Activated CD8-positive, alpha-beta T cell treated with anti-CD3 and anti-CD28 coated beads, Interleukin-2, amount 10 ng/mL, durations not matched to agents 7 days and 5 days (primary cell): ENCODE data around the gene PSMC2. TPM values are rescaled to one million over a fixed set of nuclear protein-coding genes. Genes with fewer than 3 reads are reported as not detected.
"Not testable (repeated sequence)": the region's sequence is repeated elsewhere in the genome, so short reads cannot be mapped to it uniquely, and the experiment has no call there.

Experiments used
- ATAC-seq: fragments of 150-1000 bp; cut with Tn5 transposase; one replicate; pipeline ENCODE4 v1.10.0; 2021; ENCODE audit warnings: moderate library complexity
- CTCF ChIA-PET: fragments of 350-600 bp; sonication (Branson Sonifier 250); formaldehyde crosslinking; loops from one replicate; lab custom pipeline; 2021; ENCODE audit warnings: antibody characterized with exemption; lab: Charles Lee
- POLR2A ChIA-PET: fragments of 350-600 bp; sonication (Branson Sonifier 250); formaldehyde crosslinking; loops from one replicate; lab custom pipeline; 2021; ENCODE audit warnings: antibody characterized with exemption; lab: Charles Lee
- DNase-seq: peaks from one replicate; pipeline ENCODE4 v3.0.0-alpha.2; 2020
- H3K27ac Mint-ChIP-seq: one replicate; pipeline ENCODE4 v1.8.0; 2021; ENCODE audit warnings: mild to moderate bottlenecking, mixed read lengths
- H3K27me3 Mint-ChIP-seq: one replicate; pipeline ENCODE4 v1.8.0; 2021; ENCODE audit warnings: low read depth, mixed read lengths
- H3K36me3 Mint-ChIP-seq: one replicate; pipeline ENCODE4 v1.8.0; 2021; ENCODE audit warnings: low read depth, mixed read lengths
- H3K4me1 Mint-ChIP-seq: one replicate; pipeline ENCODE4 v1.8.0; 2021; ENCODE audit warnings: low read depth, mixed read lengths
- H3K4me3 Mint-ChIP-seq: one replicate; pipeline ENCODE4 v1.8.0; 2021; ENCODE audit warnings: mild to moderate bottlenecking, mixed read lengths
- H3K9me3 Mint-ChIP-seq: one replicate; pipeline ENCODE4 v1.8.0; 2022; ENCODE audit warnings: mixed read lengths; ENCODE audit not compliant: insufficient read depth
- total RNA-seq, 2 experiments: library from RNA; stranded (reverse); gene quantifications; one replicate each; pipeline ENCODE4 v1.2.3, GENCODE V29; 2021

Gene PSMC2
- total RNA-seq, 2 experiments from 2014 or later: 130 to 132 TPM

- peaks cover 14% of the 10 kb centered on the region for H3K27me3 Mint-ChIP-seq
- no peaks in the 10 kb centered on the region for H3K9me3 Mint-ChIP-seq
- ChIA-PET POLR2A (no interaction called here), CTCF (interaction anchor here (2.4 kb wide), 1 partner anchor 8 kb away, joined by 6 read pairs; no protein-coding TSS in a partner anchor)
- no peak overlapping the region for H3K27ac Mint-ChIP-seq
- H3K4me1 Mint-ChIP-seq: no peaks in the 10 kb centered on the region
- DNase-seq (no peak), ATAC-seq (no peak)
- no peak overlapping the region for H3K4me3 Mint-ChIP-seq
- no peaks in the 10 kb centered on the region for H3K36me3 Mint-ChIP-seq
These were observed 51.2 kb downstream of the PSMC2 start for GRCh38 chr7:103398483-103399127.

GRCh38 chr7:103399687-103400086 lies 52.2 kb downstream of the PSMC2 start:
- ATAC-seq, H3K36me3 Mint-ChIP-seq, POLR2A ChIA-PET, H3K4me3 Mint-ChIP-seq, H3K27ac Mint-ChIP-seq, H3K9me3 Mint-ChIP-seq, CTCF ChIA-PET, H3K4me1 Mint-ChIP-seq, DNase-seq: not testable (repeated sequence)
- H3K27me3 Mint-ChIP-seq: peaks cover 20% of the 10 kb centered on the region

GRCh38 chr7:103405789-103406613 lies 58.6 kb downstream of the PSMC2 start:
- H3K36me3 Mint-ChIP-seq, H3K4me3 Mint-ChIP-seq, DNase-seq, POLR2A ChIA-PET, ATAC-seq, H3K4me1 Mint-ChIP-seq, H3K27ac Mint-ChIP-seq, H3K9me3 Mint-ChIP-seq: not testable (repeated sequence)
- peaks cover 22% of the 10 kb centered on the region for H3K27me3 Mint-ChIP-seq
- CTCF ChIA-PET: interaction anchor here (0.8 to 2.2 kb wide), 3 partner anchors 8 to 108 kb away, joined by 3 to 6 read pairs (median 4); no protein-coding TSS in a partner anchor

GRCh38 chr7:103412151-103412550 lies 64.7 kb downstream of the PSMC2 start:
- ChIA-PET POLR2A (no interaction called here), CTCF (interaction anchor here (1.2 kb wide), 1 partner anchor 9 kb away, joined by 3 read pairs; no protein-coding TSS in a partner anchor)
- no peak overlapping the region for H3K4me3 Mint-ChIP-seq
- no peaks in the 10 kb centered on the region for H3K36me3 Mint-ChIP-seq
- H3K27me3 Mint-ChIP-seq: peaks cover 8% of the 10 kb centered on the region
- H3K27ac Mint-ChIP-seq: no peak overlapping the region
- DNase-seq: no peak
- no peaks in the 10 kb centered on the region for H3K9me3 Mint-ChIP-seq
- no peak for ATAC-seq
- no peaks in the 10 kb centered on the region for H3K4me1 Mint-ChIP-seq

GRCh38 chr7:103413407-103413806 lies 66.0 kb downstream of the PSMC2 start:
- Mint-ChIP-seq H3K4me3 (no peak overlapping the region), H3K27me3 (peaks cover 12% of the 10 kb centered on the region), H3K9me3 (no peaks in the 10 kb centered on the region), H3K27ac (no peak overlapping the region), H3K4me1 (no peaks in the 10 kb centered on the region), H3K36me3 (no peaks in the 10 kb centered on the region)
- ATAC-seq: no peak
- CTCF ChIA-PET: no interaction called here
- POLR2A ChIA-PET: no interaction called here
- no peak for DNase-seq

- Mint-ChIP-seq H3K27me3 (peaks cover 12% of the 10 kb centered on the region), H3K4me3 (no peak overlapping the region), H3K9me3 (no peaks in the 10 kb centered on the region), H3K4me1 (no peaks in the 10 kb centered on the region), H3K36me3 (no peaks in the 10 kb centered on the region), H3K27ac (no peak overlapping the region)
- POLR2A ChIA-PET: interaction anchor here (0.6 kb wide), 1 partner anchor 35 kb away, joined by 3 read pairs; no protein-coding TSS in a partner anchor
- ATAC-seq (no peak), DNase-seq (no peak)
- CTCF ChIA-PET: no interaction called here
These were observed 70.8 kb downstream of the PSMC2 start for GRCh38 chr7:103418241-103418640.

Other genes starting within 250 kb of the PSMC2 start
- 1 to 10 TPM; 6.0 to 6.8 TPM for gene NAPEPLD, start 198.5 kb upstream of the PSMC2 start, total RNA-seq
- 10 to 100 TPM; 58.3 to 59.2 TPM for gene PMPCB, start 50.2 kb upstream of the PSMC2 start, total RNA-seq
- 10 to 100 TPM; 30.9 to 35.5 TPM for gene DNAJC2, start 2.9 kb upstream of the PSMC2 start, total RNA-seq
- gene SLC26A5, start 98.6 kb downstream of the PSMC2 start, total RNA-seq: not detected